Large intestine (tissue), 3 donors: ENCODE measurements around the gene CELF2. TPM values are rescaled to one million over a fixed set of nuclear protein-coding genes. Genes with fewer than 3 reads are reported as not detected.

ENCODE experiments used
- DNase-seq, 2 donors: peaks; one replicate each; pipeline versions ENCODE4 v3.0.0 to v3.0.0-alpha.2; 2013
- H3K27ac ChIP-seq: one replicate; pipeline ENCODE4 v1.5.1; 2013; ENCODE audit warnings: low read length
- H3K27me3 ChIP-seq: 2 replicates; pipeline ENCODE4 v1.6.1; 2013; ENCODE audit warnings: low read length; ENCODE audit not compliant: control insufficient read depth, insufficient read depth
- H3K36me3 ChIP-seq: 2 replicates; pipeline ENCODE4 v1.6.1; 2013; ENCODE audit warnings: low read length; ENCODE audit not compliant: control insufficient read depth, insufficient read depth
- H3K4me1 ChIP-seq: one replicate; pipeline ENCODE4 v1.6.1; 2013; ENCODE audit warnings: low read length; ENCODE audit not compliant: control insufficient read depth, insufficient read depth
- H3K4me3 ChIP-seq: one replicate; pipeline ENCODE4 v1.5.1; 2013; ENCODE audit warnings: low read length
- H3K9me3 ChIP-seq: one replicate; pipeline ENCODE4 v1.6.1; 2013; ENCODE audit warnings: mild to moderate bottlenecking, low read depth, low read length, moderate library complexity; ENCODE audit not compliant: control insufficient read depth
- WGBS: methylation state at CpG from one replicate; pipeline ENCODE4 v1.1.5; 2013; ENCODE audit warnings: low lambda C conversion rate; ENCODE audit not compliant: insufficient coverage; 5-methylcytosine and 5-hydroxymethylcytosine counted together
- polyA plus RNA-seq: library from polyadenylated mRNA; unstranded; fragments of 120-200 nt; gene quantifications from one replicate; pipeline ENCODE4 v1.2.1, GENCODE V29; 2013

CELF2 gene
- polyA plus RNA-seq, 1 donor, result 14.9 TPM

DNA sequence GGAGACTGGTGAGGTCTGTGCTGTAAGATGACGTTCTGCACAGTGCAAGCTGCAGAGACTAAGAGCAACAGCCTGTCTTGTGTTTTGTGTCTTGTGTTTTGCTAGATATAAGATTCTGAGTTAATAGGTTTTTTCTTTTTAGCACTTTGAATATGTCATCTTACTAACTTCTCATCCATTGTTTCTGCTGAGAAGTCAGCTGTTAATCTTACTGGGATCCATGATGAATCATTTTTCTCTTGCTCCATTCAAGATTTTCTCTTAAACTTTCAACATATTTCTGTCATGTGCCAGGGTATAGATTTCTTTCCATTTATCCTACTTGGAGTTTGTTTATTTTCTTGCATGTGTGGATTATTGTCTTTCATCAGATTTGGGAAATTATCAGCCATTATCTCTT, 290.3 kb downstream of the CELF2 start:
- Histone ChIP-seq H3K36me3 (peaks cover 2% of the 10 kb centered on the region), H3K4me1 (no peaks in the 10 kb centered on the region), H3K4me3 (no peak overlapping the region), H3K9me3 (peaks cover 4% of the 10 kb centered on the region), H3K27me3 (no peaks in the 10 kb centered on the region), H3K27ac (no peak overlapping the region)
- DNase-seq, result no peak
- no CpG with 5 or more reads among the region's 1 CpG for WGBS

DNA sequence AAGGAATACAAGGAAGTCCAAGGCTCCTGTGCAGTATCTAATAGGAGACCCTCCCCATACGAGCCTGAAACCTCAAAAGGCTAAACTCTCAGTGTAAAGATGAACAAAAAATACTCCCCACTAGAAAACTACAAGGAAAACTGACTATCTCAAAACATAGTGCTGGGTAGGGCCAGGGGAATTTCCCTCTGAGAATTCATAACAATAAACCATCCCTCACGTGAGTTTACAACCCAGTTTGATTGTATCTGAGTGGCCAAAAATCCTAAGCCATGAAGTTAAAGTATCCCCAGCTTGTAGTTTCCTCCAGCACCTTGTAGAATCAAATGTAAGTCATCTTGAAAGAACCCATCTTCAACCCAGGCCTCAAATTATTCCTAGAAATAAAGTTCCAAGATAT, 293.4 kb downstream of the CELF2 start:
- no CpG with 5 or more reads among the region's 2 CpGs for WGBS
- no peak overlapping the region for H3K4me3 ChIP-seq
- no peaks in the 10 kb centered on the region for H3K4me1 ChIP-seq
- no peak overlapping the region for H3K27ac ChIP-seq
- H3K27me3 ChIP-seq, result no peaks in the 10 kb centered on the region
- peaks cover 8% of the 10 kb centered on the region for H3K36me3 ChIP-seq
- no peak for DNase-seq
- H3K9me3 ChIP-seq, result peaks cover 4% of the 10 kb centered on the region

DNA sequence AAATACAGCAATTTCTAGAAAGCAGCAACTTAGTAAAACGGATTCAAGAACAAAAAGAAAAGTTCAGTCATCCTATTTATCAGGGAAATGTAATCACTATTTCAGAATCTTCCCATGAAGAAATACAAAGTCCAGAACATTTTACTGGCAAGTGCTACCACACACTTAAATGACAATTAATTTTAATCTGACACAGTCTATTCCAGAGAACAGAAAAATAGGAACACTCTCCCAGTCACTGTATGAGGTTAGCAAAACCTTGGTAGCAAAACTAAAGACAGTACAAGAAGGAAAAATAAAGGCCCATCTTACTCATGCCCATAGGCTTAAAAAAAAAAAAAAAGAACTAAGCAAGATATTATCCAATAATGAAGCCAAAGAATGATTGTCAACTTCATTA, 295.8 kb downstream of the CELF2 start:
- 100% methylated on average over 1 of the region's 1 CpG for WGBS
- Histone ChIP-seq H3K4me1 (no peaks in the 10 kb centered on the region), H3K9me3 (peaks cover 4% of the 10 kb centered on the region), H3K36me3 (peaks cover 8% of the 10 kb centered on the region), H3K27me3 (no peaks in the 10 kb centered on the region), H3K4me3 (no peak overlapping the region), H3K27ac (no peak overlapping the region)
- no peak for DNase-seq

DNA sequence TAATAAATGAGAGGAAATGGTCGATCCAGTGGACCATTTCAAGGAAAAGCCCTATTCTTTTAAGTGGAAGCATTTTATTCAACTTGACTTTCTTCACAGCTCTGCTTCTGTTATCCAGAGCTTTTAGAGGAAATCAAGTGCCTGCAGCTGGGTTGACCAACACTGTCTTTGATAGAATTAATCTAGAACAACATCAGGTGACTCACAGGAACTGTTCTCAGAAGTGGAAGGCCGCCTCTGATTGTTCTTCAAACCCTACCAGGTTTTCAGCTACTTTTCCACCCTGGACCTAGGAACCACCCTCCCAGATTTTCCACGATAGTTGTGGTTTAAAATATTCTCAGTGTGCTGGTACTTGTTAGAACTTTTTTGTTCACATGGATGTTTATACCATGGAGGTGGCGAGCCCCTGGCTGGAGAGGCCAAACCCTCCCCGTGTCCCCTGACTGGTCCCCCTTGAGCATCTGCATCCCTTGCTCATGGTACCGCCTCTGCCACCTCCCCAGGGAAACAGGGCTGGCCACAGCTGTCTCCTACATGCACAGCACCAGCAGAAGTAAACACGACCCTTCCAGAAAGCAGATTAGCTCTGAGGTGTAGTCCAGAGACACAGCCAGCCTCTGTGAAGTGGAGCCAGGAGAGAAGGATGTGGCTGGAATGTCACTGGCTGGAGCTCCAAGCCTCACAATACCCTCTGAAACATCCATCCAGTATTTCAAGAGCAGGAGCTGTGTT, 300.4 kb downstream of the CELF2 start:
- Histone ChIP-seq H3K4me1 (no peaks in the 10 kb centered on the region), H3K27me3 (no peaks in the 10 kb centered on the region), H3K36me3 (peaks cover 8% of the 10 kb centered on the region), H3K4me3 (no peak overlapping the region), H3K27ac (no peak overlapping the region), H3K9me3 (no peaks in the 10 kb centered on the region)
- no peak for DNase-seq
- no CpG with 5 or more reads among the region's 7 CpGs for WGBS

DNA sequence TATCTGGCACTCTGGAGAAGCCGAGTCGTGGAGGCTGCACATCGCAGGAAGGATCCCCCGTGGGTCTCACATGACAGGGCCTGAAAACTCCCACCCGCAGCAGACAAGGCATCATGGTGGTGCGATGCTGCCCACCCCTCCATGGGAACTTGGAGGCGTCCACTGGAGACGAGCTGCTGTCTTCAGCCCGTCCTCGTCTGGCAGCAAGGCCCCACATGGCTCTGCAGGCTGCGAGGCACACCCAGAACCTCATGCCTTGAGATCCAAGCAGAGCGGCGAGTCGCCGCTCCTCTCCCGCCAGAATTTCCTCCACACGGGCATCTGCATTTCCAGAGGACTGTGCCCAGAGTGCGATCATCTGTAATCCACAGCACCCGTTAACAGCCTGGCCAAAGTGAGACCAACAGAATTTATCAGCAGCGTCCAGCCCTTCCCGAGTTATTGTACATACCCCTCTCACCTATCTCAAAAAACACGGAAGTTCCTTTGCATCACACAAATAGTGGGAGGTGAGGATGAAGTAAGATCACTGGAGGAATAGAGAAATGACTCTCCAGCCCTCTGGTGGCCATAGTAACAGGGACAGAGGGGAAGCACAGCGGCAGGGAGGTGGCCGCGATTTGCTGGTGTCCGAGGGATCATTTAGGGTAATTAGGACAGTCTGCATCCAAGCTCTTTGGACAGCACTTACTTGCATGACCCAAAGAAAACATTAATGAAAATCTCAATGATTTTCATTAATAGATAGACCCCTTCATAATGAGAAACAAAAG, 301.3 kb downstream of the CELF2 start:
- no peak for DNase-seq
- H3K36me3 ChIP-seq, result peaks cover 6% of the 10 kb centered on the region
- H3K4me1 ChIP-seq, result no peaks in the 10 kb centered on the region
- no peaks in the 10 kb centered on the region for H3K27me3 ChIP-seq
- H3K27ac ChIP-seq, result no peak overlapping the region
- 100% methylated on average over 1 of the region's 26 CpGs for WGBS
- no peaks in the 10 kb centered on the region for H3K9me3 ChIP-seq
- H3K4me3 ChIP-seq, result no peak overlapping the region

DNA sequence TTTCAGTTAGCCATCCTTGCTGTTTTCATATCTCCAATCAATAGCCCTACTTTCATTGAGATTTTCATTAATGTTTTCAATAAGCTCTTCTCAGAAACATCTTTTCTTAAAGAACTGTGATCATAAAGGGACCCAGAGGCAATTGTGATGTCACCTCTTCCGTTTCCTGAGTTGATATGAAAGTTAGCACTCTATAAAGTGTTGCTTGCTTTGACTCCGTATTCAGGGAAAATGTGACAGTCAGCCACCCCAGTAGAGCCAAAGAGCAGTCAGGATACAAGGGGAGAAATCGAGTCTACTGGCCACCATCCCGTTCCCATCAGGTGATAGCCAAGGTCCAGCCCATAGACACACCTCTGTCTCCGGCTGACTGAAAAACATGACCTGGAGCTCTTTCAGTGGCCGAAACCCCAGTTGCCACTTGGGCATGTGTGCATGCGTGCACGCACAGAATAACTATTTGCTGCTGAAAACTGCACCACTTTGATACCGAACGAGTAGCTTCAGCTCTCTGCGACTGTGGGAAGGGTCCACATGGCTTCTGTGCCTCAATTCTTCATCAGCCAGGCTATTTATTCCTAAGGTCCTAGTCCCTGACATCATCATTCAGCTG, 302.4 kb downstream of the CELF2 start:
- H3K4me3 ChIP-seq, result no peak overlapping the region
- H3K27ac ChIP-seq, result no peak overlapping the region
- no peak for DNase-seq
- H3K27me3 ChIP-seq, result no peaks in the 10 kb centered on the region
- peaks cover 4% of the 10 kb centered on the region for H3K36me3 ChIP-seq
- no peaks in the 10 kb centered on the region for H3K4me1 ChIP-seq
- no peaks in the 10 kb centered on the region for H3K9me3 ChIP-seq
- WGBS, result no CpG with 5 or more reads among the region's 11 CpGs

DNA sequence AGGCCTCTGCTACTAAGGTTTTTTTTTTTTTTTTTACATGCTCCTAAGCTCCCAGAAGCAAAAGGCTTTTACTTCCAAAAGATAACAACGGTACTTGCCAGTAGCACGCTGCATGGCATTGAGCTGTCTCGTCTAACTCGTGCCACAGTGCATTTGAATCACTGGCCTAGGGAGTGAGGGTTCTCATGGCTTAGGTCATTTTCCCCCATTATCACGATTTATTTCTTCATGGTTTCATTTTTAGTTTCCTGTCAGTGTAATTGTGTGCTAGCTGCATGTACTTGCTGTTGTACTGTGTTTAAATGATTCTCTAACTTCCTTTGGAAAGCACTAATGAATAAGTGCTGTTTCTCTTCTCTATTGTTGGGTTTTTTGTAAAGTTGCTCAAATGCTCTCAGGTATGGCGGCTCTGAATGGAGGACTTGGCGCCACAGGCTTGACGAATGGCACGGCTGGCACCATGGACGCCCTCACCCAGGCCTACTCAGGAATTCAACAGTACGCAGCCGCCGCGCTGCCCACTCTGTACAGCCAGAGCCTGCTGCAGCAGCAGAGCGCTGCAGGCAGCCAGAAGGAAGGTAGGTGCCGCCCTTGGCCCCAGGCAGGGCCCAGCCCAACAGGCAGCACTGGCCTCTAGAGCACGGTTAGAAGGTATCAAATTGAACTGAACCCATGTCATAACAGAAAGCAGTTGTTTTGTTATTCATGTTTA, 303.3 kb downstream of the CELF2 start:
- no CpG with 5 or more reads among the region's 17 CpGs for WGBS
- no peaks in the 10 kb centered on the region for H3K4me1 ChIP-seq
- no peak for DNase-seq
- H3K36me3 ChIP-seq, result peaks cover 4% of the 10 kb centered on the region
- no peaks in the 10 kb centered on the region for H3K27me3 ChIP-seq
- H3K4me3 ChIP-seq, result no peak overlapping the region
- H3K27ac ChIP-seq, result no peak overlapping the region
- H3K9me3 ChIP-seq, result no peaks in the 10 kb centered on the region

DNA sequence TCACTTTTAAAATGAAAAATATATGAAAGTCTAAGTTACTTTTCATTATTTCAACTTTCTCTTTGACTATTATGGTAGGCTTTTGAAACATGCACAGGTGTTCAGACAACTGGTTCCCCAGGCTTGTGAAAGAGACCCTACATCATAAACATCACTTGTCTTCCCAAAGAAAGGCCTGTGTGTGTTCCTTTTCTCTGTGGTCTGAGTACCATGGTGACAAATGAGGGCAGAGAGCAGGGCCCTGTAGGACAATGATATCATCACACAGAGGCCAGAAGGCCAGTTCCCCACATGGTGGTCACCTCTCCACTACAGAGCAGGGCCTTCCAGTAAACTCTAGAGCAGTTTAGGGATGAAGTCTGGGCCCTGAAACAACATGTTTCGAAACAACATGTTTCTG, 305.0 kb downstream of the CELF2 start:
- WGBS, result no CpG with 5 or more reads among the region's 1 CpG

DNA sequence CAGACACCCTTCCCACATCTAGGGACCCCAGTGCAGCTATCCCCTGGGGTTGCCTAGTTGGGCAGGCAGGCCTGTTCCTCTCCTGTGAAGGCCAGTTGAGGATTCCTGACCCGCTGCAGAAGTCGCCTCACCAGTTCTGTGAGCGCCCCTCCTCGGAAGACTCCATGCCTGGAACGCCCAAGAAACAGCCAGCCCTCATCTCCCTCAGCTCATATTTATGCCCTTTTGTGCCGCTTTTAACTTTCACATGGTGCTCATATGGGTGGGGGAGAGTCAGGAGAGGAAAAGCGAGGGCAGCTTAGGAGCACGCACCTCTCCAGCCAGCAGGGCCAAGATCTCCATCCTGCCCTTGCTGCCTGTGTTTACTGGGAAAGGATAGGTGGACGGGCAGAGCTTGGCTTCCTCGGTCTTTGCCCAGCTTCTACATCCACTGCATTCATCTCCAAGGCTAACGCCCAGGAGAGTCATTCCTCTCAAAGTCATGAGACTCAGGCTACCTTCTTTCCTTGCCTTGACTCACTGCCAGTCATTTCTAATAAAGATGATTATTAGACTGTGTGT, 307.2 kb downstream of the CELF2 start:
- DNase-seq, result no peak
- Histone ChIP-seq H3K9me3 (no peaks in the 10 kb centered on the region), H3K4me3 (no peak overlapping the region), H3K27ac (no peak overlapping the region), H3K27me3 (no peaks in the 10 kb centered on the region), H3K4me1 (no peaks in the 10 kb centered on the region), H3K36me3 (peaks cover 6% of the 10 kb centered on the region)
- WGBS, result 100% methylated on average over 2 of the region's 11 CpGs

More for the DNA sequence above, 305.0 kb downstream of the CELF2 start:
- peaks cover 4% of the 10 kb centered on the region for H3K36me3 ChIP-seq
- DNase-seq, result no peak
- H3K27me3 ChIP-seq, result no peaks in the 10 kb centered on the region
- no peak overlapping the region for H3K27ac ChIP-seq
- H3K4me1 ChIP-seq, result no peaks in the 10 kb centered on the region
- H3K9me3 ChIP-seq, result no peaks in the 10 kb centered on the region
- no peak overlapping the region for H3K4me3 ChIP-seq

DNA sequence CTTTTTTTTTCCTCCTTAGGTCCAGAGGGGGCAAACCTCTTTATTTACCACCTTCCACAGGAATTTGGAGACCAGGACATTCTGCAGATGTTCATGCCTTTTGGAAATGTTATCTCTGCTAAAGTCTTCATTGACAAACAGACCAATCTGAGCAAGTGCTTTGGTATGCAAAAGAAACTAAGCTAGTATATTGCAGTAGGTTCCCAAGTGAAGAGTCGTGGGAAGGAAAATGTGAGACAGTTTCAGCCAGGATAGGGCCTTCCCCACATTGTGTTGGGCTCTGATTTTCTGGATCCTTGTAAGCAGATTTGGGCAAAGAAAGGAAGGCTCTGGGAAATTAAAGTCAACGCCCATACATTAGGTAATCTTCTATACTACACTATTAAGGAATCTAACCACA, 308.1 kb downstream of the CELF2 start:
- no peak for DNase-seq
- H3K27ac ChIP-seq, result no peak overlapping the region
- no CpG with 5 or more reads among the region's 2 CpGs for WGBS
- H3K27me3 ChIP-seq, result no peaks in the 10 kb centered on the region
- H3K4me3 ChIP-seq, result no peak overlapping the region
- peaks cover 6% of the 10 kb centered on the region for H3K36me3 ChIP-seq
- no peaks in the 10 kb centered on the region for H3K9me3 ChIP-seq
- no peaks in the 10 kb centered on the region for H3K4me1 ChIP-seq
